Suprapubic skin (tissue), 4 donors: ENCODE measurements around the gene SLC22A4. TPM values are rescaled to one million over a fixed set of nuclear protein-coding genes. Genes with fewer than 3 reads are reported as not detected.

Experiments used
- DNase-seq, 2 donors: peaks; one replicate each; pipeline ENCODE4 v3.0.0-alpha.2; 2019; ENCODE audit warnings: low spot score in 2 of 2
- H3K27ac ChIP-seq: fragments of 200-600 bp; sonication (generic); one replicate; pipeline ENCODE4 v1.5.1; 2019
- H3K27me3 ChIP-seq: fragments of 200-600 bp; sonication (generic); one replicate; pipeline ENCODE4 v1.5.1; 2019
- H3K36me3 ChIP-seq: fragments of 200-600 bp; sonication (generic); one replicate; pipeline ENCODE4 v1.5.1; 2019
- H3K4me1 ChIP-seq: fragments of 200-600 bp; sonication (generic); one replicate; pipeline ENCODE4 v1.5.1; 2019
- H3K4me3 ChIP-seq: fragments of 200-600 bp; sonication (generic); one replicate; pipeline ENCODE4 v1.5.1; 2019; ENCODE audit warnings: mild to moderate bottlenecking
- H3K9me3 ChIP-seq: fragments of 200-600 bp; sonication (generic); one replicate; pipeline ENCODE4 v1.5.1; 2019
- CTCF ChIP-seq, 2 donors: fragments of 200-600 bp in 1 of 2; fragments of 450-650 bp in 1 of 2; sonication (generic) in 1 of 2; IDR thresholded peaks; one replicate each; pipeline ENCODE4 v1.5.1; 2016 to 2019; ENCODE audit warnings: antibody characterized with exemption in 2 of 2, mild to moderate bottlenecking in 1 of 2, moderate library complexity in 1 of 2
- EP300 ChIP-seq: sonication (generic); formaldehyde crosslinking; IDR thresholded peaks from one replicate; pipeline ENCODE4 v1.6.1; 2017; ENCODE audit warnings: antibody characterized with exemption
- POLR2A ChIP-seq, 2 donors: fragments of 450-650 bp; IDR thresholded peaks; one replicate each; pipeline ENCODE4 v1.6.1; 2017; ENCODE audit warnings: antibody characterized with exemption in 2 of 2, mild to moderate bottlenecking in 2 of 2, moderate library complexity in 2 of 2
- POLR2AphosphoS5 ChIP-seq, 3 donors: sonication (generic); formaldehyde crosslinking; IDR thresholded peaks; one replicate each; pipeline ENCODE4 v1.6.1; 2017; ENCODE audit warnings: antibody characterized with exemption in 3 of 3
- WGBS: methylation state at CpG from one replicate; pipeline ENCODE4 v1.1.5; 2018; 5-methylcytosine and 5-hydroxymethylcytosine counted together
- total RNA-seq, 4 donors: library from RNA; depleted of rRNA; stranded (reverse); fragments of >200 nt; gene quantifications; one replicate each; pipeline ENCODE4 v1.1.0, GENCODE V29; 2016

SLC22A4 gene
- total RNA-seq, 4 donors from 2014 or later = 0.32 to 1.9 (median 1.3) TPM

- no peak for DNase-seq
- Histone ChIP-seq H3K27me3 (no peaks in the 10 kb centered on the region), H3K4me1 (peaks cover 8% of the 10 kb centered on the region), H3K36me3 (no peaks in the 10 kb centered on the region), H3K4me3 (no peak overlapping the region), H3K27ac (no peak overlapping the region), H3K9me3 (no peaks in the 10 kb centered on the region)
- TF ChIP-seq POLR2AphosphoS5 (IDR thresholded peaks at IDR 0.05) = no peak
- no peak for TF ChIP-seq POLR2A (IDR thresholded peaks at IDR 0.05)
- WGBS = 72% methylated on average over 4 of the region's 4 CpGs
Measured at GRCh38 chr5:132308701-132309100, 14.5 kb downstream of the SLC22A4 start.

GRCh38 chr5:132309679-132310078 lies 15.5 kb downstream of the SLC22A4 start:
- no peak for DNase-seq
- no peaks in the 10 kb centered on the region for H3K27me3 ChIP-seq
- H3K4me1 ChIP-seq = peaks cover 12% of the 10 kb centered on the region
- H3K4me3 ChIP-seq = no peak overlapping the region
- H3K27ac ChIP-seq = no peak overlapping the region
- TF ChIP-seq EP300 (no peak), CTCF (IDR thresholded peaks at IDR 0.05) (no peak), POLR2AphosphoS5 (IDR thresholded peaks at IDR 0.05) (no peak), POLR2A (IDR thresholded peaks at IDR 0.05) (no peak)
- no peaks in the 10 kb centered on the region for H3K9me3 ChIP-seq
- H3K36me3 ChIP-seq = no peaks in the 10 kb centered on the region

GRCh38 chr5:132310141-132310834 lies 16.1 kb downstream of the SLC22A4 start:
- no peak for DNase-seq
- peaks cover 12% of the 10 kb centered on the region for H3K4me1 ChIP-seq
- no peaks in the 10 kb centered on the region for H3K27me3 ChIP-seq
- H3K27ac ChIP-seq = peak overlapping the region; percentile 3
- no peaks in the 10 kb centered on the region for H3K36me3 ChIP-seq
- no peak for TF ChIP-seq POLR2A (IDR thresholded peaks at IDR 0.05)
- TF ChIP-seq EP300 = no peak
- no peak for TF ChIP-seq CTCF (IDR thresholded peaks at IDR 0.05)
- TF ChIP-seq POLR2AphosphoS5 (IDR thresholded peaks at IDR 0.05) = no peak
- no peaks in the 10 kb centered on the region for H3K9me3 ChIP-seq
- no peak overlapping the region for H3K4me3 ChIP-seq
- WGBS = 41% methylated on average over 11 of the region's 11 CpGs

GRCh38 chr5:132313366-132313765 lies 19.2 kb downstream of the SLC22A4 start:
- WGBS = 47% methylated on average over 4 of the region's 4 CpGs

GRCh38 chr5:132313961-132314432 lies 19.8 kb downstream of the SLC22A4 start:
- TF ChIP-seq POLR2A (IDR thresholded peaks at IDR 0.05) (no peak), CTCF (IDR thresholded peaks at IDR 0.05) (no peak), POLR2AphosphoS5 (IDR thresholded peaks at IDR 0.05) (no peak), EP300 (no peak)
- Histone ChIP-seq H3K36me3 (no peaks in the 10 kb centered on the region), H3K9me3 (no peaks in the 10 kb centered on the region), H3K4me1 (peaks cover 12% of the 10 kb centered on the region), H3K27me3 (no peaks in the 10 kb centered on the region), H3K4me3 (no peak overlapping the region), H3K27ac (peak overlapping the region; percentile 0)
- WGBS = 100% methylated on average over 1 of the region's 2 CpGs
- DNase-seq = no peak

More at GRCh38 chr5:132313366-132313765, 19.2 kb downstream of the SLC22A4 start:
- Histone ChIP-seq H3K4me3 (no peak overlapping the region), H3K36me3 (no peaks in the 10 kb centered on the region), H3K9me3 (no peaks in the 10 kb centered on the region), H3K27me3 (no peaks in the 10 kb centered on the region), H3K27ac (no peak overlapping the region), H3K4me1 (peaks cover 12% of the 10 kb centered on the region)
- TF ChIP-seq CTCF (IDR thresholded peaks at IDR 0.05) (no peak), POLR2A (IDR thresholded peaks at IDR 0.05) (no peak), EP300 (no peak), POLR2AphosphoS5 (IDR thresholded peaks at IDR 0.05) (no peak)
- DNase-seq = no peak
